HG03432 (cell line): Measurements from ENCODE around the gene INSR.
"Not testable (repeated sequence)": the region's sequence is repeated elsewhere in the genome, so short reads cannot be mapped to it uniquely, and the experiment has no call there.

Source experiments
- ATAC-seq: cut with Tn5 transposase; IDR thresholded peaks from one replicate; pipeline ENCODE4 v1.9.1; 2021; ENCODE audit warnings: mild to moderate bottlenecking, moderate library complexity; ENCODE audit not compliant: unreplicated experiment

INSR gene

DNA sequence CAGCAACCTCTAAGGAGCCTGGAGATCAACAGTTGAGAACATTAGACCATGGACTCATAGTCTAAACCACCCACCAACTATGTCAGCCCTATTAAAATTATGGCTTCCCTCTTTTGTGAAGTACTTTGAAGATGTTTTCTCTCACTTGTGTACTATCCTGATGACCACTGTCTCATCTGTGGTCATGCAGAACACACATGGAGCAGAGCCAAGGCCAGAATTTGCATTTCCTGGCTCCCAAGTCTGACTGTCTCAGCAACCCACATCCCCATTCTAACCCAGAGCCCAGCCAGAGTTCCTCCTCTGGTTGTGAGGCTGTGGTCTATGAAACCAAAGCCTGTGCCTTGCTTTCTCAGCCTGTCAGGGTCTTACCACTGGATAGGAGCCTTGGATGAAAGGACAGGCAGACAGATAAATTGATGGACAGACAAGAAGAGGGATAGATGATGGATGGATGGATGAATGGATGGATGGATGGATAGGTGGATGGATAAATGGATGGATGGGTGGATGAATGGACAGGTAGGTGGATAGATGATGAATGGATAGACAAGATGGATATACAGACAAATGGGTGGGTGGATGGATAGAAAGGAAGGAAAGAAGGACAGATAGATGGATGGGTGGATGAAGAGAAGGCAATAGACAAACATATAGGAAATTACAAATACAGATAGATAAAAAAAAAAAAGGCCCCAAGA is 189.3 kb downstream of the INSR start:
- no peak for ATAC-seq

DNA sequence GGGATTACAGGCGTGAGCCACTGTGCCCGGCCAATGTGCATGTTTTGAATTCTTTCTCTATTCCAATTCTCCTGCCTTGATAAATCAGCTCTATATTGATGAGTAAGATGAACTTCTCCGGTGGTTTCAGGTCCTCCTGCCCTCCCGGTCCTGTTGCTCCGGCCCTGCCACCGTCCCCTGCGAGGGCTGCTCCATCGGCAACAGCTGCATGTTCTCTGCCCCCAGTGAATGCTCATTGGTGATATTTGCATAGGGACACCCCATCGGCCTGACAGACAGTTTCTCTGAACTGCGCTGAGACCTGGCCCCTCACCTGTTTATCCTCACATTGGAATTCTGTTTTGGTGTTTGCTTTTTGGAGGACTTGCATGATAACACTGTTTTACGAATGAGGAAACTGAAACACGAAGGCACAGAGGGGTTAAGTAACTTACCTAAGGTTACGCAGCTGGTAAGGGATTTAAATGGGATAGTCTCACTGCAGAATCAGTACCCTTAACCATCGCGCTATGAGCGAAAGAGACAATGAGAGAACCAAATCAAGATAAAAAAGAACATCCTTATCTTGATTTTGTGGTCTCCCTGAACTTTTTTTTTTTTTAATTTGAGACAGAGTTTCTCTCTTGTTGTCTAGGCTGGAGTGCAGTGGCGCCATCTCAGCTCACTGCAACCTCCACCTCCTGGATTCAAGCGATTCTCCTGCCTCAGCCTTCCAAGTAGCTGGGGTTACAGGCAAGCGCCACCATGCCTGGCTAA is 192.5 kb downstream of the INSR start:
- ATAC-seq = no peak

DNA sequence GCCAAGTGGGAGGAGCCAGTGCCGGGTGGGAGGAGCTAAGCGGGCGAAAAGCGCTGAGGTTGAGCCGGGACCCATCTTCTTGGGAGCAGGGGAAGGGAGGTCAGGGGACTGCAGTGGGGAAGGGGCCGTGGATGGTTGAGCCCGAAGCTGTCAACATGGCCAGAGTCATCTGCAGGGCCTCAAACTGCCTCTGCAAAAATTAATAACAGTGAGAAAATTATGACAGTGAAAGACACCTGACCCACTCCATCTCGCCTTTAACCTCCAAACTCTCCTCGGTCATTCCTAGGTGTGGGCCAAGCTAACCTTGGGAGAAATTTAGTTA is 194.7 kb downstream of the INSR start:
- ATAC-seq = no peak

DNA sequence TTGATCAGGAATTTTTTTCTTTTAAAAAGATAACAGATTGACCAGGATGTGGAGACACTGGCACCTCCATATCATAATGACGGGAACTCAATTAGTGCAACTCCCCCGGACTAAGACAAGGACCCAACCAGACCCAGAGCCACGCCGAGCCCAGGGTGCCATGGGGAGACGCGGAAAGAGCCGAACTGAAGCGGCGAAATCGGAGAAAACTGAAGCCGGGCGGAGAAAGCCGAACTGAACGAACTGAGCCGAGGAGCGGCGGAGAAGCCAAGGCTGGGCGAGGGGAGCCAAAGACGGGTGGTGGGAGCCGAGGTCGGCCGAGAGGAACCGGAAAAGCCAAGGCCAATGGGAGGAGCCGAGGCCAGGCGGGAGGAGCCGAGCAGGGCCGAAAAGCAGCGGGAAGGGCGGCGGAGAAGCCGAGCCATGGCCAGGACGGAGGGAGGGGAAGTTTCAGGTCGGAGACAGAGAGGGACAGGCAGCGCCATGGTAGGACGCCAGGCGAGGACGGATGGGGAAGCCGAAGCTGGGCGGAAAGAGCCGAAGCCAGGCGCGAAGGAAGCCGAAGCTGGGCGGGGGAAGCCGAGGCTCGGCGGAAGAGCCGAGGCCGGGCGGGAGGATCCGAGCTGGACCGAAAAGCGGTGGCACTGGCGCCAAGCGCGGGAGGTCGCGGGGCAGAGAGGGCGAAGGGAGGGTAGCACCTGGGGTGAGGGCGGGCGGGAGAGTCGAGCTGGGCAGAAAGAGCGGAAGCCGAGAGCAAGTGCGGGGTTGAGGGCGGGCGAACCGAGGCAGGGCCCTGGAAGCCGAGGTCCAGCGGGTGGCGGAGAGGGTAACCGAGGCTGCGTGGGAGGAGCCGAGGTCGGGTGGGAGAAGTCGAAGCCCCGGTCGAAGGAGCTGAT is 195.3 kb downstream of the INSR start:
- ATAC-seq = peak; percentile 86

DNA sequence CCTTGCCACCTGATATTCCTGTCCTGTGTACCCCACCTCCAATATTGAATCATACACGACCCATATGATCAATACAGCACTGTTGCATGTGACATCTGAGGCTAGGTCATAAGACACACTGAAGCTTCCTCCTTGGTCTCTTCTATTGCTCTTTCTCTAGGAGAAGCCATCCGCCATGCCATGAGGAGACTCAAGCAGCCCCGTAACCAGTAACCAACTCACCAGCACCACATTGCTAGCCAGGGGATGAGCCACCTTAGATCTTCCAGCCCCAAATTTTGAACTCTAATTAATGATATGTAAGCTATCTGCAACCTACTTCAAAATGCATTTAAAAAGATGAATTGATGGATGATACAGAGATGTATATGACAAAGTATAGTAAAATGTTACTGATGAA is 196.1 kb downstream of the INSR start:
- ATAC-seq = no peak

DNA sequence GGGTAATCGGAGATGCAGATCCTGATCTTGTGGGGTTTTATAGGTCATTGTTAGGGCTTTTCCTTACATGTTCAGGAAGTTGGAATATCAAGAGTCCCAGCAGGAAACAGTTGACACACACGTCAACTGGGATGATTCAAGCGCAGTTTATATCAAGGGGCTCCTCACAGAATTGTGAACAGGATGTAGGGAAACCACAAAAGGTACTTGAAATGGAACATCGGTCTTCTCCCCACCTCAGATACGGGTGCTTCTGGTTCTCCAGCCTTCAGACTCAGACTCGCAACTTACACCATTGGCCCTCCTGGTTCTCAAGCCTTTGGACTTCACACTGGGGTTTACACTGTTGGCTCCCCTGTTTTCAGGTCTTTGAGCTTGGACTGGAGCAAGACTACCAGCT is 205.2 kb downstream of the INSR start:
- no peak for ATAC-seq

DNA sequence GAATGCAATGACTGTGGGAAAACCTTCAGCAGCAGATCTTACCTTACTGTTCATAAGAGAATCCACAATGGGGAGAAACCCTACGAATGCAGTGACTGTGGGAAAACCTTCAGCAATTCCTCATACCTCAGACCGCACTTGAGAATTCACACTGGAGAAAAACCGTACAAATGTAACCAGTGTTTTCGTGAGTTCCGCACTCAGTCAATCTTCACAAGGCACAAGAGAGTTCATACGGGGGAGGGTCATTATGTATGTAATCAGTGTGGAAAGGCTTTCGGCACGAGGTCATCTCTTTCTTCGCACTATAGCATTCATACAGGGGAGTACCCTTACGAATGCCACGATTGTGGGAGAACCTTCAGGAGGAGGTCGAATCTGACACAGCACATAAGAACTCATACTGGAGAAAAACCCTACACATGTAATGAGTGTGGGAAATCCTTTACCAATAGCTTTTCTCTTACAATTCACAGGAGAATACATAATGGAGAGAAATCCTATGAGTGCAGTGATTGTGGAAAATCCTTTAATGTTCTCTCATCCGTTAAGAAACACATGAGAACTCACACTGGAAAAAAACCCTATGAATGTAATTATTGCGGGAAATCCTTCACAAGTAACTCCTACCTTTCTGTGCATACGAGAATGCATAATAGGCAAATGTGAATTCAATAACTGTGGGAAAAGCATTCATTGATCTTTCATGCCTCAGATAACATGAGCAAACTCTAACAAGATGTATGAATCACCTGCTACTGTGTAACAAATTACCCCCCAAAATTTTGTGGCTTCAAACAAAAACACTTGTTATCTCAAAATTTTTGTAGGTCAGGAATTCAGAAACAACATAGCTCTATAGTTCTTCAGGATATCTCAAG is 210.9 kb downstream of the INSR start:
- no peak for ATAC-seq

DNA sequence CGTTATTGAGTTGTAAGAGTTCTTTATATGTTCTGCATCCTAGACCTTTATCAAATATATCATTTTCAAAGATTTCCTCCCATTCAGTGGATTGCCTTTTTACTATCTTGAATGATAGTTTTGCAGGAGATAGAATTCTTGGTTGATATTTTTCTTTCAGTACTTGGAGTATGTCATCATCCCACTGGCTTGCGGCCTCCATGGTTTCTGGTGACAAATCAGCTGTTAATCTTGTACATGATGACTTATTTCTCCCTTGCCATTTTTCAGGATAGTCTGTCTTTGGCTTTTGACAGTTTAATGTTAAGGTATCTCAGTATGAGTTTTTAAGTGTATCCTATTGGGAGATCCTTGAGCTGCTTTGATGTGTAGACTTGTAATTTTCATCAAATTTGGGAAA is 216.2 kb downstream of the INSR start:
- no peak for ATAC-seq

DNA sequence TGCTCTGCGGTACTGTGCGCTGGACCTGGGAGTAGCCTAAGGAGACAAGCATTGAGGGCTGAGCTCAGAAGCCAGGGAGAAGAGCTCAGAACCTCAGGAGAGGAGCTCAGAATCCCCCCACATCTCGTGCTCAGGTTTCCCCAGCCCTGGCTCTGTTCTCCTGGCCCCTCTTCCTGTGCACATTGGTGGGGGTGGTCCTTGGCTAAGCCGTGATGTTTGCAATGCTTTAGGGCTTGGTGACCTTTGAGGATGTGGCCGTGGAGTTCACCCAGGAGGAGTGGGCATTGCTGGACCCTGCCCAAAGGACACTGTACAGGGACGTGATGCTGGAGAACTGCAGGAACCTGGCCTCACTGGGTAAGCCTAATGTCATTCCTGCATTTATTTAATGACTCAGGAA is 218.1 kb downstream of the INSR start:
- ATAC-seq = no peak

DNA sequence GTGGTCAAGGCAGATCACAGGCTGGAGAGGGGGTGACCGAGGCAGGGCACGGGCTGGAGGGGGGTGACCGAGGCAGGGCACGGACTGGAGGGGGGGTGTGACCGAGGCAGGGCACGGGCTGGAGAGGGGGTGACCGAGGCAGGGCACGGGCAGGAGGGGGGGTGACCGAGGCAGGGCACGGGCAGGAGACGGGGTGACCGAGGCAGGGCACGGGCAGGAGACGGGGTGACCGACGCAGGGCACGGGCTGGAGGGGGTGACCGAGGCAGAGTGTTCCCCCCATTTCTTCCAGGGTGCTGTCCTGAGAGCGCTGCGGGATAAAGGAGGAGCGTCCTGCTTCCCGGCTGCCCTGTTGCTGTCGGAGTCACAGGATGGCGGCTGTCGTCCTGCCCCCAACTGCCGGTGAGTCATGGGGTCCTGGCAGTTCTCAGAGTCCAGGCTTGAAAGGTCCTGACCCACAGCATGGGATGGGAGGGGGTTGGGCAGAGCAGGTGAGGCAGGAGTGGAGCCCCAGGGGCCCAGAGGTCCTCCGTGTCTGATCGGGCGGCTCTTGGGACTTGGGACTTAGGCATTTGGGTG is 219.4 kb downstream of the INSR start:
- no peak for ATAC-seq

DNA sequence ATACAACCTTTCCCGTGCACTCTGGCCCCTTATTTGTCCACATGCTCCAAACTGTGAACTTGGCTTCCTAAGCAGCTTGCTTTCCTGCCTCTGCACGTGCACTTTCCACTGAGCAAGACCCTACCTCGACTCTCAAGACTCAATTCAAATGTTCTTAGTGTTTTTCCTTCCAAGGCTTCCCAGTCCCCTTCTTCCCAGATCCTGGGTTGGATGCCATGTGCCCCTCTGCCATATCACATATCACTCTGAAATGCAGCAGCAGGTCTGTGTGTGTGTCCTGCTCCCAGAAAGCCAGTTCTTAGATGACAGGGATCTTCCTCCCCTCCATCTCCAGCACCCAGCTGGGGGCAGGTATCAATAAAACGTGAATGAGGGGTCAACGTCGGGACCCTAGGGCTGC is 221.7 kb downstream of the INSR start:
- no peak for ATAC-seq

DNA sequence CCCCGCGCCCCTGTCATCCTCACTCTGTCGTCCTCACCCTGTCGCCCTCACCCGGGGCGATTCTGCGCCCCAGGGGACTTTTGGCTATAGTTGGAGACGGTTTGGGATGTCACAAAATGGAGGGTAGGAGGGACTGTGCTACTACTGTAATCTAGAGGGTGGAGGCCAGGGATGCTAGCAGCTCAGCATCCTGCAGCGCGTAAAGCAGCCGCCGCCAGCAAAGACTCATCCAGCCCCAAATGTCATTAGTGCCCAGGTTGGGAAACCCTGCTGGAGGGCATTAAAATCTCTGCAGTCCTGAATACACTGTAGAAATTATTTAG is 224.3 kb downstream of the INSR start:
- ATAC-seq = no peak

DNA sequence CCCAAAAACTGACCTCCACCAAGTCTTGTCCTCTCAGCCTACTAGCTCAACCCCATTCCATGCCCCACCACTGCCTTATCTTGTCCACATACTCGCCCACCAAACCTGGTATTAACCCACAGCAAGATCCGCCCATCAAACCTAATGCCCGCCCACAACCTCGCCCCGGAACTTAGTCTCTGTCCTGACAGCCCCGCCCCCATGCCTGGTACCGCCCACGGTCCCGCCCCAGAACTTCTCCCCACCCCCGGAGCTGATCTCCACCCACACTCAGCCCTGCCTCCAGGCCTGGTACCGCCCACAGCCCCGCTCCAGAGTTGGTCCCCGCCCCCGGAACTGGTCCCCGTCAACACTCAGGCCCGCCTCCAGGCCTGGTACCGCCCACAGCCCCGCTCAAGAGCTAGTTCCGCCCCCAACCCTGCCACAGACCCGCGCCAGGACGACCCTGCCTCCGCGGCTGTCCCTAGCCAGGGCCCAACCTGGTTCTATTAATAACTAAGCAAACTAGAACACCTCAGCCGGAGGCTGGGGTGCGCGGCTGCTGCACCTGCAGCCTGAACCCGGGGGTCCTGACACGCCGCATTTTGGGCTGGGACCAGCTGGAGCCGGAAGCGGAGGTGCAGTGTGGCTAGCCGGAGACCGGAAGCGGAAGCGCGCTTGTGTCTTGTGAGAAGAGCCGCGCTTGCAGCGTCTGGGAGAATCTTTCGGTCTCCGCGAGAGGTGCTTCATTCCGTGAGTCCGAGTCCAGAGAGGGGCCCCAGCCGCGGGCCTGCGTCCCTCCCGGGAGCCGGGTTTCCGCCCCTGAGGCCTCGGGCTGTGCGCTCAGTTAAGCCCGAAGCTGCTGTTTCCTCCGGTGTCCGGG is 224.9 kb downstream of the INSR start, which contains the start of gene ZNF557:
TSS of gene ZNF557 (plus strand) at position 662 of the 862 bp plus-strand sequence. CDS start 5,372 bp downstream, outside the sequence.
- ATAC-seq = peak; percentile 88

DNA sequence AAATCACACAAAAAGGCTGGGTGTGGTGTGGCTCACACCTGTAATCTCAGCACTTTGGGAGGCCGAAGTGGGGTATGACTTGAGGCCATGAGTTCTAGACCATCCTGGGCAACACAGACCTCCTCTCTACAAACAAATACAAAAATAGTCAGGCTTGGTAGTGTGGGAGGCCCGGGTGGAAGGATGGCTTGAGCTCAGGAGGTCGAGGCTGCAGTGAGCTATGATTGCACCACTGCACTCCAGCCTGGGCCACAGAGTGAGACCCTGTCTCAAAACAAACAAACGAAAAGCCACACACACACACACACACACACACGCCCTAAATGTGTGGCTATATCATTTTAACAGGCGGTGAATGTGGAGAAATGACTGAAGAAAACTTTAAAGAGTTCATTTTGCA is 225.6 kb downstream of the INSR start:
- no peak for ATAC-seq

DNA sequence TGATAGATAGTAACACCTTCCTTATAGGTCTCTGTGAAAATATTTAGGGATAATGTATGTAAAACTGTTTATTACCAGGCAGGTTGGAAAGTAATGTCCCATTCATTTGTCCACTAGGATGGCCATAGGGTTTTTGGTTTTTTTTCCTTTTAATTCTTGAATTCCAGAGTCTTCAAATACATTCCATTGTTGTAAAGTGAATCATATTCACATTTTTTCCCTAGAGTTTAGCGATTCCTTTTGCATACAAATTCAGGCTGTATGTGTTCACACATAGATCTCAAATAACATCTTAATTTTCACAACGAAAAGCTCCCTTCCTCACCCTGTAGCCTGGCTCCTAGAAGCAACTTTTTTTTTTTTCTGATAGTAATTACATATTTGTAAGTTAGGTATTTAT is 226.5 kb downstream of the INSR start:
- ATAC-seq = no peak

DNA sequence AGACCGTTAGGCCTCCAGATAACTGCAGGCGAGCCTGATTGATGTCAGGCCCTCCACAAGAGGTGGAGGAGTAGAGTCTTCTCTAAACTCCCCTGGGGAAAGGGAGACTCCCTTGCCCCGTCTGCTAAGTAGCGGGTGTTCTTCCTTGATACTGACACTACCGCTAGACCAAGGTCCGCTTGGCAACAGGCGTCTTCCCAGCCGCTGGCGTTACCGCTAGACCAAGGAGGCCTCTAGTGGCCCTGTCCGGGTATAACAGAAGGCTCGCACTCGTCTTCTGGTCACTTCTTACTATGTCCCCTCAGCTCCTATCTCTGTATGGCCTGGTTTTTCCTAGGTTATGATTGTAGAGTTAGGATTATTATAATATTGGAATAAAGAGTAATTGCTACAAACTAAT is 227.1 kb downstream of the INSR start:
- ATAC-seq = not testable (repeated sequence)

DNA sequence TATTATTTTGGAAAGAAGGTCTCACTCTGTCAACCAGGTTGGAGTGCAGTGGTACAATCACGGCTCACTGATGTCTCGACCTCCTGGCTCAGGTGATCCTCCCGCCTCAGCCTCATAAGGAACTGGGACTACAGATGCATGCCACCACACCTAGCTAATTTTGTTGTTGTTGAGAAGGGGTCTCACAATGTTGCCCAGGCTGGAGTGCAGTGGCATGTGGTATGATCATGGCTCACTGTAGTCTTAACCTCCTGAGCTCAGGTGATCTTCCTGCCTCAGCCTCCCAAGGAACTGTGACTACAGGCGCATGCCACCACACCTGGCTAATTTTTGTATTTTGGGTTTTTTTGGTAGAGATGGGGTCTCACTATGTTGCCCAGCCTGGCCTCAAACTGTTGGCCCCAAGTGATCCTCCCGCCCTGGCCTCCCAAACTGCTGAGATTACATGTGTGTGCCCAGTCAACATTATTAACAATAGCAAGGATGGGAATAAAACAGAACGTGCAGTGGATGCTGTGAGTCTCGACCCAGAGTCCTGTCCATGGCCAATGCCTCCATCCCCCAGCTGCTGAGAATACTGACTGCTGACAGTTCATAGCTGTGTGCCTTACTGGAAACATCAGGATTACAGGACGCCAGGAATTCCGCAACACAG is 230.3 kb downstream of the INSR start:
- no peak for ATAC-seq

DNA sequence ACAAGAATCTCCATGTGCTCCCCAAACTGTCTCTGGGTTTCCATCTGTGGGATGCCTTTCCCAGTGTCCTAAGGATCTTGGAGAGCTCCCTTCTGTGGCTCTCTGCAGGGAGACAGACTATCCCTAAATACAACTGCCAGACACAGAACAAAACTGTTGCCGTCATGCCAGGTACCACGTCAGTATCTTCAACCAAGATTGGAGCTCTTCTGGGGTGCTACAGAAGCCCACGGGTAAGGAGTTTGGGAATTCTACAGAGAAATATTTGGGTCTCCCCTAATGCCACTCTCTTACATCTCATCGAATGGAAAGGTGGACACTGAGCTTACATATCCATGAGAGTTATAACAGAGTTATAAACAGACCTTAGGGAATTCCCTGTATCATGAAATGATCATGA is 230.9 kb downstream of the INSR start:
- no peak for ATAC-seq
